Ishikawa (cell line): Measurements from ENCODE around the gene GRK3.

Source experiments
- CEBPB ChIP-seq: IDR thresholded peaks from 2 replicates; pipeline ENCODE4 v1.6.1; 2012
- CREB1 ChIP-seq: IDR thresholded peaks from 2 replicates; pipeline ENCODE4 v1.6.1; 2012; ENCODE audit warnings: low read depth
- EGR1 ChIP-seq: IDR thresholded peaks from 2 replicates; pipeline ENCODE4 v1.6.1; 2012
- EP300 ChIP-seq: IDR thresholded peaks from 2 replicates; pipeline ENCODE4 v1.6.1; 2012; ENCODE audit warnings: borderline replicate concordance
- FOXM1 ChIP-seq: IDR thresholded peaks from 2 replicates; pipeline ENCODE4 v1.6.1; 2012; ENCODE audit warnings: low read depth, borderline replicate concordance
- NFIC ChIP-seq: IDR thresholded peaks from 2 replicates; pipeline ENCODE4 v1.6.1; 2012
- RAD21 ChIP-seq: IDR thresholded peaks from 2 replicates; pipeline ENCODE4 v1.6.1; 2012; ENCODE audit warnings: low read depth
- TAF1 ChIP-seq: IDR thresholded peaks from 2 replicates; pipeline ENCODE4 v1.6.1; 2012; ENCODE audit warnings: low read depth, mild to moderate bottlenecking
- TCF12 ChIP-seq: IDR thresholded peaks from 2 replicates; pipeline ENCODE4 v1.6.1; 2012; ENCODE audit warnings: low read depth
- TEAD4 ChIP-seq: IDR thresholded peaks from 2 replicates; pipeline ENCODE4 v1.6.1; 2012
- YY1 ChIP-seq: IDR thresholded peaks from 2 replicates; pipeline ENCODE4 v1.6.1; 2012; ENCODE audit warnings: low read depth
- ZBTB7A ChIP-seq: IDR thresholded peaks from 2 replicates; pipeline ENCODE4 v1.6.1; 2012; ENCODE audit warnings: low read depth
- TF ChIP-seq, protein P1 (sequence below): IDR thresholded peaks from 2 replicates; pipeline ENCODE4 v1.6.1; 2012
- TF ChIP-seq, protein P2 (sequence below): IDR thresholded peaks from 2 replicates; pipeline ENCODE4 v1.6.1; 2012; ENCODE audit warnings: low read depth, mild to moderate bottlenecking
- TF ChIP-seq, protein P3 (sequence below): IDR thresholded peaks from 2 replicates; pipeline ENCODE4 v1.6.1; 2012

The GRK3 gene

DNA sequence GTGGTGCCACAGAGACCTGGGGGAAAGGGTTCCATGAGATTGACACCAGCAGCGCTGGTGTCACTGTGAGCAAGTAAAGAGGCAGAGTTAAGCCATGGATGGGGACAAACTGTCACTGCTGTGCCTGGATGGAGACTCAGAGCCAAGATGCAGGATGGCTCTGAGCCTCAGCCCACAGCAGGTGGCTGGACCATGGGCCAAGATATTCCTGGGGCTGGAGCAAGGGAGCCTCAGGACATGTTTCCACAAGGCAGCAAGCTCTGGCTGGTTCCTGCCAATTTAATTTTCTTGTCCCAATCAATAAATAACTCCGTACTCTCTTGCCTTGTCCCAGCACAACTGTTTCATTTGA, 200.5 kb downstream of the GRK3 start:
- TF ChIP-seq, protein P1, sequence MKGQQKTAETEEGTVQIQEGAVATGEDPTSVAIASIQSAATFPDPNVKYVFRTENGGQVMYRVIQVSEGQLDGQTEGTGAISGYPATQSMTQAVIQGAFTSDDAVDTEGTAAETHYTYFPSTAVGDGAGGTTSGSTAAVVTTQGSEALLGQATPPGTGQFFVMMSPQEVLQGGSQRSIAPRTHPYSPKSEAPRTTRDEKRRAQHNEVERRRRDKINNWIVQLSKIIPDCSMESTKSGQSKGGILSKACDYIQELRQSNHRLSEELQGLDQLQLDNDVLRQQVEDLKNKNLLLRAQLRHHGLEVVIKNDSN = no peak

DNA sequence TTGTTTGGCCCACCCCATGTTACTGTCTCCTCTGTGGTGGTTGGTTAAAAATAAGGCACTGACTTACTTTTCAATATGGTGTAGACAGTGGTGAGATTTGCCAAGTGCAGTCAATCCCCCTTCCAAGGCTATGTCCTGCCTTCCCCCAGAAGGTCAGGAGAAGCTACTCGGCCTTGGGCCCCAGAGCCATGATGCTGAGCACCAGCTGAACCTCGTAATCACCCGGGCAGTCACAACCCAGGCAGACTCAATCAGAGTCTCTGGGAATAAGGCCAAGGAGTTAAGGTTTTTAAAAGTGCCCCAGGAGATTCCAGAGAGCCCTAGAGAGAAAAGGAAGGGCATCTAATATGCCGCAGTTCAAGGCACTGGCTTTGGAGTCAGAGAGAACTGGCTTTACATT, 201.3 kb downstream of the GRK3 start:
- TF ChIP-seq CREB1 (no peak), TAF1 (no peak), NFIC (no peak), FOXM1 (no peak), TEAD4 (no peak), YY1 (no peak), RAD21 (no peak)
- TF ChIP-seq, protein P2, sequence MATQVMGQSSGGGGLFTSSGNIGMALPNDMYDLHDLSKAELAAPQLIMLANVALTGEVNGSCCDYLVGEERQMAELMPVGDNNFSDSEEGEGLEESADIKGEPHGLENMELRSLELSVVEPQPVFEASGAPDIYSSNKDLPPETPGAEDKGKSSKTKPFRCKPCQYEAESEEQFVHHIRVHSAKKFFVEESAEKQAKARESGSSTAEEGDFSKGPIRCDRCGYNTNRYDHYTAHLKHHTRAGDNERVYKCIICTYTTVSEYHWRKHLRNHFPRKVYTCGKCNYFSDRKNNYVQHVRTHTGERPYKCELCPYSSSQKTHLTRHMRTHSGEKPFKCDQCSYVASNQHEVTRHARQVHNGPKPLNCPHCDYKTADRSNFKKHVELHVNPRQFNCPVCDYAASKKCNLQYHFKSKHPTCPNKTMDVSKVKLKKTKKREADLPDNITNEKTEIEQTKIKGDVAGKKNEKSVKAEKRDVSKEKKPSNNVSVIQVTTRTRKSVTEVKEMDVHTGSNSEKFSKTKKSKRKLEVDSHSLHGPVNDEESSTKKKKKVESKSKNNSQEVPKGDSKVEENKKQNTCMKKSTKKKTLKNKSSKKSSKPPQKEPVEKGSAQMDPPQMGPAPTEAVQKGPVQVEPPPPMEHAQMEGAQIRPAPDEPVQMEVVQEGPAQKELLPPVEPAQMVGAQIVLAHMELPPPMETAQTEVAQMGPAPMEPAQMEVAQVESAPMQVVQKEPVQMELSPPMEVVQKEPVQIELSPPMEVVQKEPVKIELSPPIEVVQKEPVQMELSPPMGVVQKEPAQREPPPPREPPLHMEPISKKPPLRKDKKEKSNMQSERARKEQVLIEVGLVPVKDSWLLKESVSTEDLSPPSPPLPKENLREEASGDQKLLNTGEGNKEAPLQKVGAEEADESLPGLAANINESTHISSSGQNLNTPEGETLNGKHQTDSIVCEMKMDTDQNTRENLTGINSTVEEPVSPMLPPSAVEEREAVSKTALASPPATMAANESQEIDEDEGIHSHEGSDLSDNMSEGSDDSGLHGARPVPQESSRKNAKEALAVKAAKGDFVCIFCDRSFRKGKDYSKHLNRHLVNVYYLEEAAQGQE = no peak
- TF ChIP-seq, protein P1 = no peak

DNA sequence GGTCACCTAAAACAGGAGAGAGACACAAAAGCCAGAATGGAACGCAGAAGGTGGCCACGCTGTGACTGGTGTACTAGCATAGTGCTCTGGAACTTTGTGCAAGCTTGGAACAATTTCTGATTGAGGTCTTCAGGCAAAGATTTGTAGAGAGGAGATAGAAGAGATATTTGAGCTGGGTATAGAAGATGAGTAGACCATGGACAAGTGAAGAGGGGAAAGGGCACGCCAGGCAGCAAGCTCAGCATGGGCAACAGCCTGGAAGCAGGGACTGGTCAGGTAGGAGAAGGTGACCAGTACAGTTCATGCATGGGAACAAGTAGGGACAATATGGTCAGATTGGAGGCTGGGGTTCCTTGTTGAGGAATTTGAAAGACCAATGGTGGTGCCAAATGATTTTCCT, 201.9 kb downstream of the GRK3 start:
- TF ChIP-seq ZBTB7A = no peak
- TF ChIP-seq, protein P2 = no peak
- TF ChIP-seq EGR1 = no peak
- no peak for TF ChIP-seq RAD21
- TF ChIP-seq TEAD4 = no peak
- TF ChIP-seq, protein P1 = no peak

DNA sequence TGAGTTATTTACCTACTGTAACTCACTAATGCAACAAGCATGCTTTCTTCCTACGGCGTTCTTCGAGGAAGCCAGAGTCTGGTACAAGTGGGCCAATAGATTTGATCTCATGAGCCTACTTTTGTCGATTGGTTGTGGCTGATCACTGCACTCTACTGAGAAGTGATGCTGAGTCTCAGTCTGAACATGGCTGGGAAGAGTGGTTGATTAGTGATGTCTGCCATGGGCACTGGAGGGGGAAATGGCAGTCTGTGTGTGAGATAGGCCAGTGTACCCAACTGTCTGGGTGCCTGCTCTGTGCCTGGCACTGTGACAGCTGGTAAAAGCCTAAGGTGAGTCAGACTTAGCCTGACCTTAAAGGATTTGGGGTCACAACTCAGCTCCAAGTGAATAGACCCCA, 205.9 kb downstream of the GRK3 start:
- TF ChIP-seq EP300 (no peak), EGR1 (no peak), NFIC (no peak), RAD21 (no peak), TCF12 (no peak), FOXM1 (no peak), TEAD4 (no peak), CEBPB (no peak)
- TF ChIP-seq, protein P1 = no peak
- TF ChIP-seq, protein P2 = no peak

DNA sequence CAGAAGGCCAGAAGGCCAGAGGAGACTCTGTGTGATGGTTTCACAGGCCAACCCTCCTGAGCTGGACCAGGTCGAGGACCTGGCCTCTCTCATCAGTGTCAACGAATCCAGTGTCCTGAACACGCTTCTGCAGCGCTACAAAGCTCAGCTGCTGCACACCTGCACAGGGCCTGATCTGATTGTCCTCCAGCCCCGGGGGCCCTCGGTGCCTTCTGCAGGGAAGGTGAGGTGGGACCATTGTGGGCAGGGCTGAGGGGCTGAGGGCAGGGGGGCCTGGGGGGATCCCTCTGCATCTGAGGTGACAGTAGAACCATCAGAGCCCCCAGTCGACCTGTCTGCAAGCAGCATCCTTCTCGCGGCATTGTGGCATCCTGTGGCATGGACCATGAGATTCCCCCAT, 207.8 kb downstream of the GRK3 start:
- TF ChIP-seq ZBTB7A (no peak), CREB1 (no peak), RAD21 (no peak), TAF1 (no peak), YY1 (no peak), EP300 (no peak), TCF12 (no peak), CEBPB (no peak), EGR1 (no peak), TEAD4 (no peak), NFIC (no peak), FOXM1 (no peak)
- TF ChIP-seq, protein P3, sequence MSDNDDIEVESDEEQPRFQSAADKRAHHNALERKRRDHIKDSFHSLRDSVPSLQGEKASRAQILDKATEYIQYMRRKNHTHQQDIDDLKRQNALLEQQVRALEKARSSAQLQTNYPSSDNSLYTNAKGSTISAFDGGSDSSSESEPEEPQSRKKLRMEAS = no peak
- TF ChIP-seq, protein P2 = no peak
- TF ChIP-seq, protein P1 = no peak
